ENCODE data around the gene MDFI.

The MDFI gene

DNA sequence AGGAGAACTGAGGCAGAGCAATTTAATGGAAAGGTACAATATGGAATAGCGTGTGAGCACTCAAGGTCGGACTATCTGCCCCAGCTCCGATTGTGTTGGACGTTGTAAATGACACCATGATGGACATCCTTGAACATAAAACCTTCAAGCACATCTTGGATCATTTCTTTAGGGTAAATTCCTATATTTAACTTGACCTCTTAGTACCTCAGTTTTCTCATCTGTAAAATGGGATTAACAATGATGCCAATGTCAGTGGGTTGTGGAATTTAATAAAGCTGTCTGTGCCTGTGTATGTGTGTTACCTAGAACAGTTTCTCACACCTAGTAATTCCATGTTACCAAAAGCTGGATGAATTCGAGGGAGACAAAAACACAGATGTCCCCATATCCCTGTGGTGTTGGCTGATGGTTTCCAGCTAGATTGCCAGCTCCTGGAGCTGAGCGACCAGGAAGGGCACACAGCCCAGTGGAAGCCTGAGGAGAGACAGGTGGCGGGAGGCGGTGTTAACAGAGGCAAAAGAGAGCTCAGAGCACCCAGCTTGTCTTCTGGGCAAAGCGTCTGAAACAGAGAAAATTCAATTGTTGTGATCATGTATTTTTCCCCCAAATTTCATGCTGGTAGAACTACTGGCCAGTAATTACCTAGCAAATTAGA lies 32.6 kb downstream of the MDFI start:
- DNase-seq (ENCODE audit: low read depth in 2 of 2, low spot score in 1 of 2) = no peak

DNA sequence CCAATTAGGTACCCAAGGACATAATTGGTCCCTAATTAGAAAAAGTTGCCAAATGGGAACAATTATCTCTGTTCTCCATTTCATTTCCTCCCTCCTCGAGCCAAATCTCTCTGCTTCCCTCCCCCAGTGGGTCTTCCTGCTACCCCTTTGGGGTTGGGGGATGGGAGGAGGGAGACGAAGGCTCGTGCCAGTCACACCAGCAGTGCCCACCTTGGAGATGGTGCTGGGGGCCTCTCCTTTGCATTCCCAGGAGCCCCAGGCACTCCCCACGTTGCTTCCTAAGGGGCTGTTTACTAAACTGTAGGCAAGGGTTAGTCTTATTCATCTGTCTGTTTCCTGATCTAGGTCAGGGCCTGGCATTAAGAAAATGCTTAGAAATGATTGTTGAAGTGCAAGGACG lies 33.1 kb downstream of the MDFI start:
- no peak for DNase-seq (ENCODE audit: low read depth in 2 of 2, low spot score in 1 of 2)

DNA sequence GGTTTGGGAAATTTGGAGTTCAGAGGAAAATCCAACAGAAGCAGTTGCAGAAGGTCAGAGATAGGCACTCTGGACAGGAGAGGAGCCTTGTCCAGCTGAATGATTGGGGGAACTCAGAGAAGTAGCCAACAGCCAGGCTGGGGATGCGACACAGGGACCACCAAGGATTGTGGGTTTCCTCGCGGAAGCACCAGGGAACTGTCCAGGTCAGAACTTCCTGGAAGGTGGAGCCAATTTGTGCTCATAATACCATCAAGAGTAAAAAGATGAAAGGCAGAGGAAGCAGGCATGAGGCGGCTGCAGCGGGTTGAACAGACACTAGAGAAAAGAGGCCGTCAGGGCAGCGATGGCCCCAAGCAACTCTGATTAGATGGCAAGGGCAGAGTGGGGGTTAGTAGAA lies 33.7 kb downstream of the MDFI start:
- no peak for DNase-seq (ENCODE audit: low read depth in 2 of 2, low spot score in 1 of 2)

DNA sequence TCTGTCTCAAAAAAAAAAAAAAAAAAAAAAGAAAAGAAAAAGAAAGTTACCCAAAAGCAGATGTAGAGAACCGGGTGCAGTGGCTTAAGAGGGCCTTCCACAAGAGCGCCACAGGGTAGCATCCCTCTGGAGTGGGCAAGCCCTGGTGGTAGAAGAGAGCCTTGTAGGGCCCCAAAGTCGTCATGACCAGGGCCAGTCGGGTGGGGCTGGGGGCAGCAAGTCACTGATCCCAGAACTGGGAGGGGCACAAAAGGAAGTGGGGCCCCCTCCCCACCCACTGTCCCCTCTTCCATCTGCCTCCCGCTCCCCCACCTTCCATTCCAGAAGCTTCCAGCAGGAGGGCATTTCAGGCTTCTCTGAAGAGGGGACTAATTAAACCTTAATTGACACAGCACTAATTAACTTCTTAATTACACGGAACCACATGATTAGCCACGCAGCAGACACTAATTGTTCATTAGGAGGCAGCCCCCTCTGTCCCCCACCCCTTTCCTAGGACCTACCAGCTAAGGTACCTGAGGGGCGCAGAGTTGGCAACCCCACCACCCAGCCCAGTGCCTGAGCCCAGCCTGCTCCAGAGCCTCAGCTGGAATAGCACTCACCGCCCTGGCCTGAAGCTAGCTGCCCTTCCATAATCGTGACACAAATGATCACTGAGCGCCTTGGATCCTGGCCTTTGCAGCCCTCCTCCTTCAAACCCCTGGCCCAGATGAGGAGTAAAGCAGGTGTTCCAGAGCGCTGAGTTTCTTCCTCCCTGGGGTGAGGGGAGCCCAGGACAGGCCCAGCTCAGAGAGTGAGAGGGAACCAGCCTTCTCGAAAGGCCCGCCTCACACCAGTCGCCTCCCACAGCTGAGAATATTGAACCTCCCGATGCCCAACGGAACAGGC lies 34.8 kb downstream of the MDFI start:
- no peak for DNase-seq (ENCODE audit: low read depth in 2 of 2, low spot score in 1 of 2)

DNA sequence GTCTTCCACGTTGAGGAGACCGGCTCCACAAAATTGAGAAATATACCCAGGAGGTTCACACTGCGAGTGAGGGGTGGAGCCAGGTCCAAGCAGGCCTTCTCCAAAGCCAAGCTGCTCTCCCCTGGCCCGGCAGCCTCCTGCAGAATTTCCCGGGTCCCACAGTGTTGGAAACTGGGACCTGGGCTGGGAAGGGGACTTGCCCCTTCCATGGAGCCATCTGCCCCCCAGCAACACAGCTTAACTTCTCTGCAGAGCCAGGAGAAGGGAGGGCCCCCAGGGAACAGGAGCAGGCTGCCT lies 35.4 kb downstream of the MDFI start:
- no peak for DNase-seq (ENCODE audit: low read depth in 2 of 2, low spot score in 1 of 2)

DNA sequence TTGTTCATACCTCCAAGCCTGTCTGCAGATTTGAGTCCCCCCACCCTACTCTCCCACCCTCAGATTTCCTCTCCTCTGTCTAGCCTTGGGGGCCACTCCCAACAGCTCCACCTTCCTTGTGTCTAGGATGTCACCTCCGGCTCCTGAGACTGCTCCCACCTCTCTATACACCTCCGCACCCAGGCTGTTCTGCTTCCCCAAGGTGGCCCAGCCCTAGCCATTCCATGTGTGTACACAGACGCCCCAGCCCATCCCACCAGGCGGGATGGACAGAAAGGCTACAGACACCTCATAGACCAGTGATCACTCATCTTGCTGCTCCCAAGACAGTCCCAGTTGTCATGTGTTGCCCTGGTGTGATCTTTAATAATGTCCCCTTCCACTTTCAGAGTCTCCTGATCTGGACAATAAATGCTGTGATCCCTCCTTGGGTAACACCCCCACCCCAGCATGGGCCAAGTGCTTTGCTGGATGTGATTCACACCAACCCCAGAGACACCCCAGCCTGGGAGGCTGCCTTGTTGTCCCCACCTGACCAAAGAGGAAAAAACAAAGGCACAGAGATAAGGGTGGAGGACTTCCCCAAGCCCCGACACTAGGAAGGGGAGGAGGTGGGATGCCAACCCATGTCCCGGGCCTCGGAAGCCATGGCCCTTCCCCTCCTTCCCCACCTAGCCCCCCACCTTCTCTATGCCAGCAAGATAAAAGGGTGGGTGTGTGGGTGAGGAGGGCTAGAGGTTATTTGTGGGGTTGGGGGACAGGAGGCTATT lies 36.1 kb downstream of the MDFI start:
- DNase-seq (ENCODE audit: low read depth in 2 of 2, low spot score in 1 of 2) = no peak

DNA sequence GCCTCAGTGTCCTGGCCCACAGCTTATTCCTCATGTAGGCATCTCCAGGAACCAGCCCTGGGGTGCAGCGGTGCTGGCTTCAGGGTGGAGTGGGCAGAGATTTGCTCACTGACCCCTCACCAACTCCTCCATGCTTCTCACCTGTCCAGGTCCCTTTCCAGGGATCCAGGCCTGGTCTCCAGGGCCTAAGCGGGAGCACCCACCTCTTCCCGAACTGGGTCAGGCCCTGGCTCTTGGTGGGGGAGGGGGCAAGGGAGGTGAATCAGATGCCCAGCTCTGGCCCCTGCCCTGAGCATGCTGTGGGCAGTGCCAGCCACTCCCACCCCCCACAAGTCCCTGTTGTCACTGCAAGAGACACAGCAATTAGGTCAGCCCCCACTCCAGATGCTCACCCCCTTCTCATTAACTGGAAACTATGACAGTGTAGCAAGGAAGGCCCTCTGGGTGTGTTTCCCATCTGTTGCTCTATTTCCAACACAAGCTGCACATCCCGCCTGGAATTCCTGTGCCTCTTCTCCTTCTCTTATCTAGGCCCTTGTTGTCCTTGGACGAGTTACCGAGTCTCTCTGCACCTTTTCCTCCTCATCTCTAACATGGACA lies 37.0 kb downstream of the MDFI start:
- no peak for DNase-seq (ENCODE audit: low read depth in 2 of 2, low spot score in 1 of 2)

DNA sequence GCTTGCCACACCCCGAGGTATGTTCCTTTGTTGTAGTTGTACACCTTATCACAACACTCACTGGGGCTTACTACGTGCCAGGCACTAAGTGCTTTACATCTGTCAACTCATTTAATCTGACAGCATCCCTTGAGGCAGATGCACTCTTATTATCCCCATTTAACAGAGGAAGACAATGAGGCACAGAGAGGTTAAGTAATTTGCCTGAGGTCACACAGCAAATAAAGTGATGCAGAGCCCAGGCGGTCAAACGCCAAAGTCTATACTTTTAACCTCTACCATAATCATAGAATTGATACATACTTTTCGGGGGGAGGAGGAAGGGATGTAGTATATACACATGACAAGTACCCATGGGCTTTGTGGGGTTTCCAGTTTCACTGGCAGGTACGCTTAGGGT lies 37.7 kb downstream of the MDFI start:
- DNase-seq (ENCODE audit: low read depth in 2 of 2, low spot score in 1 of 2) = no peak

DNA sequence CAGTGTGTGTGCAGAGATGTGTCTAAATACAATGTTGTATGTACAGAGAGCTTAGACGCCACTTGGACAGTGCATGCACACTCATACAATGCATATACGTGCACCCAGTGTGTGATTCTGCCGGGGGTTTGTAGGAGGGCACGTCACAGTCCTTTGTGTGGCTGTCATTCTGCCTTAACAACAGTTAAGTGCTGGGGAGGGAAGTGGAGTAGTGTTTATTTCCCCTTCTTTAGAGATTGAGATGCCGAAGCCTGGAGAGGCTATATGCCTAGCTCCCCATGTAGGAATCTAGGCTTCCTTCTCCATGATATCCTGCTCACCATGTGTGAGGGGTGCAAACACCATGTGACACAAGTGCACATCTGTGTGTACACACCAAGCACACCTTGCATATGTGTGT lies 38.2 kb downstream of the MDFI start:
- DNase-seq (ENCODE audit: low read depth in 2 of 2, low spot score in 1 of 2) = no peak

DNA sequence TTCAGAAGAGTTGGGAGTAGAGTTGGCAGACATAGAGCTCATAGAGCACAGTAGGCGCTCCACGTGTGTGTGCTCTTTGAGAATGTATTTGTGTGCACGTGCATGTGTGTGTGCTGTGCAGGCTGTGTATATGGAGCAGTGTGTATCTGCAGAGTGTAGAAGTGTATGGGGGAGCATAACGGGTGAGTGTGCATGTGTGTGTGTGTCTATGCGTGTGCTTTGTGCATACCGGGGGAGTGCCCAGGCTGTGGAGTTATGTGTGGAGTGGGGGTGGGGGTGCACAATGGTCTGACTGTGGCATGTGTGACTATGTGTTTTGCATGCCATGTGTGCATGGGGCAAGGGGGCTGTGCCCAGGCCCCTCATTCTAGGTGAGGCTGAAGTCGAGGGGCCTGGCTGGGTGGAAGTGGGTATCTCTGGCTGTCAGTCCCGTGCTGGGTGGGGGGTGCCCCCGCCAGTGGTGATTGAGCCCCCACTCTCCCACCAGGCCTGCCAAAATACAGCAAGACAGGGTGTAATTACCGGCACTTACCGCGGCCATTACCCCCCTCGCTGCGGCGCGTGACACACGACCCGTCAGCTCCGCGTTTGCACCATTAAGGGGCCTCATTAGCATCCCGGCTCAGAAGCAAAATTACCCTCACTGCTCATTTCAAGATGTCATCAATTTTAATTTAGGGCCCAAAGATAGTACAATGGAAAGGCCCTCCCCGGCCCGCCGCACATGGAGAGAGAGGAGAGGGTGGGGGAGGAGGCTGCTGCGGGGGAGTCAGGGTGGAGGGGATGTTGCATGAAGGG lies 39.1 kb downstream of the MDFI start:
- no peak for DNase-seq (ENCODE audit: low read depth in 2 of 2, low spot score in 1 of 2)

DNA sequence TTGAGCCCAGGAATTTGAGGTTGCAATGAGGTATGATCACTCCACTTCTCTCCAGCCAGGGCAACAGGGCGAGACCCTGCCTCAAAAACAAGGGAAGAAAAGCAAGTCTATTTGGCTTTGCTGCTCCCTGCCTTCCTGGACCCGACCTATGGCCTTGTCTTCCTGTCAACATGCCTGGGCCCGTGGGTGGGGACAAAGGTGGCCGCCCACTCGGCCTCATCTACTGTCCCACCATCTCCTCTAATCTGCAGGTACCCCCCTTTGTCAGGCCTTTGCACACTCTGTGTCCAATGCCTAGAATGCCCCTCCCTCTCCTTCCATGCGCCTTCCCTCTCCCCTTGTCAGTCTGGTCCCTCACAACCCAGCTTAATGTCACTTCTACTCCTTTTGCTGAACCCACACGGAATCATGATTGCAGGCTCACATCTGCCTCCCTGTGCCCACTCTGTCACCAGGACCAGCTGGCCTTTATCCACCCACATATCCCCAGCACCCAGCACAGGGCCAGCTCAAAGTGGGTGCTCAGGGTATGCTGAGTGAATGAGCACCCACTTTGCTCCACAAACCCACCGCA lies 40.3 kb downstream of the MDFI start:
- no peak for DNase-seq (ENCODE audit: low read depth in 2 of 2, low spot score in 1 of 2)

DNA sequence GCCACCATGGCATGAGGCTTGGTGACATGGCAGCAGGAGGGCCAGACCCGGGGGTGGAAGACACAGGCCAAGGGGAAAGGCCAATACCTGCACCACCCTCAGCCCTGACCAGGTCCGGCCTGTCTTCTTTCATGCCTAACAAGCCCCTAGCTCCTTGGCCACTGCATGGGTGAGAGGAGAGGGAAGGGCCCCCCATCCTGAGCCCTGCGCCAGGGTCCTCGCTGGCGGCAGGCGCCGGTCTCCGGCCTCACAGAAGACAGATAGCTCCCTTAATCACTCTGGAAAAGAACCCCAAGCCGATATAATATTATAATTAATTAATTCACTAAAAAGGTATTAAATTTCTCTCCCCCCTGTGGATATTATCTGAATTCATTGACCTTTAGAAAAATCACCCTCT lies 41.4 kb downstream of the MDFI start:
- no peak for DNase-seq (ENCODE audit: low read depth in 2 of 2, low spot score in 1 of 2)

DNA sequence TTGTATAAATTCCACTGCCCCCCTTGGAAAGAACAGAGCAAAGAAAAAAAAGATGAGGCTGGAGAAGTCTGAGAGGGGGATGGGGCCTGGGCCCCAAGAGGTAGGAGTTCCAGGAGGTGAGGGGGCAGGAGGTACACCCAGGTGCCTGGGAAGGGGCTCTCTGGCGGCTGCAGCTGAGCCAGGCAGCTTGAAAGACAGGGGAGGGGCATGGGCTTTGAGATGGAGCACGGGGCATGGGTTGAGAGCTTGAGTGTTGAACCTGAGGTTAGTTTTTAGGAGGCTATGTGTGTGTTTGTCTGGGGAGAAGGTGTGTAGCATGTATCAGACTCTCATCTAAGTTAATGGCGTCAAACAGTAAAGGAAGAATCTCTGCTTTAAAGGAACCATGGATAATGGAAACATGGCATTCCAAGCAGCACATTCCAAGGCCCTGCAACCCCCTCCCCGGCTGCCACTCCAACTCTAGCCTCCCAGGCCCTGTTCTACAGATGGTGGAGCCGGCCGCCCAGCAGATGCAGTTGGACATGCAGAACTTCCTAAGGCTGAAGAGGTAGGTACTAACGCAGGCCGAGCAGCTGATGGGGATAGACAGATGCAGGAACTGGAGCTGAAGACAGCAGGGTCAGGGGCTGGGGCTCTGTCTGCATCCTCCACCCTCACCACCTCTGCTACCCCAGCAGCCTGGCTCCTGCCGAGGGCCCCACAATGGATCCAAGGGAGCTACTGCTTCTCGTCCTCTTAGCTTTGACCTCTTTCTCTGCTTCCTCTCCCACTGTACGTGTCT lies 42.1 kb downstream of the MDFI start:
- DNase-seq (ENCODE audit: low read depth in 2 of 2, low spot score in 1 of 2) = no peak

DNA sequence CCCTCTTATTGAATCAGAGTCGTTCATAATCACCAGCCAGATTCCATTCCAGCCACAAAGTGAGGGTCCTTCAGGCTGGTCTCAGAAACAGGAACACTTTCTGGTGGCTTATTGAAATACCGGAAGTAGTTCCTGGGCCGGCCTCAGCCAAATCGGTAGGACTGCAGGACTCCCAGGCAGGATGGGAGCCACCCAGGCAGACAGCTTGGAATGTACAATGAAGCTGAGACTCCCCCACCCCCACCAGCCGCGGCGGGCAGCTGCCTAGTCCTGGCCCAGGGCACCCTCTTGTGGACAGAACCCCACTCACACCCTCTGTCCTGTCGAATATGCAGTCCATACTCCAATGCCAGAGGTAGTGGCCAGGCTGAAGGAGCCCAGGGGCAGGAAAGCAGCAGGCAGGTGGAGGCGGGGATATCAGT lies 43.8 kb downstream of the MDFI start:
- peak; percentile 10 to 37 for DNase-seq (ENCODE audit: low read depth in 2 of 2, low spot score in 1 of 2)

DNA sequence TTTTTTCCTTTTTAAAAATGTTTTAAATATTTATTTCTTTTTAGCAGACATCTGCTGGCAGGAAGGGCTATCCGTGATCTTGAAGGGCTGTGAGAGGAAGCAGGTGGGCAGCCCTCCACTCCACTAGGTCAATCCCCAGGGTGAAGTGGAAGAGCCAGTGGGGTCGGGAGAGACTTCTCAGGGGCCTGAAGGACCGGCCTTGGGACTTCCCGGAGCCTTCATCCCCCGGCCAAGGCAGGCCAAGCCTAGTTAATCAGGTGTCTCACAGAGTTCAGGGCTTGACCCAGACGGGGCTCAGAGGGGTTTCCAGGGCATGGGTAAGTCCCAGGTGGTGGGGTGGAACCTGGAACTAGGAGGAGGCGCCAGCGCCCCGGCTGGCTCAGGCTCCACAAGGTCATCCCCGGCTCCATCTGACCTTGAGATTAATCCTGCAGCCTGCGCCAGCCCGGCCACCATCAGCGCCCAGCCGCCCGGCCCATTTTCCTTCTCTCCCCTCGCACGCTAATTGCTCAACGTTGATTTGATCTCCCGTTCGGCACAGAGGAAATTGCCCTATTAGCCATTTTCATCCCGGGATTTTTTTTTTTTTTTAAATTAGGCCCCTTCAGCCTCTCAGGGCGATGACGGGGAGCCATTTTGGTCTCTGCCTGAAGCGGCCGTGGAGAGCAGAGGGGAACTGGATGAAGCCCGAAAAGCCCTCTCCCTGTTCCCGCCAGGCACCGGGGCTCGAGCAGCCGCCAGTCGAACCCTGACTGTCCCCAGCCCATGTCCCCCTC lies 44.4 kb downstream of the MDFI start:
- DNase-seq (ENCODE audit: low read depth in 2 of 2, low spot score in 1 of 2) = no peak

DNA sequence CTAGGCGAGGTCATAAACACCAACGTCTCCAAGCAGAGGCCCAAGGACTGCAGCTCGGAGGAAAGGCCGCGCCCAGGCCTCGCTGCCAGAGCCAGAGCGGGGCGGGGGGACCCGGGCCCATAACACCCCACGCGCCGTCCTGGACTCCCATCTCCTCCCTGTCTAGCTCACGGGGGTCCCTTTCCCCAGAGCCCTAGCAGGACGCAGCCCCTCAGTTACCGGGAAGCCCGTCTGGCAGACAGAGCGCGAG lies 44.9 kb downstream of the MDFI start:
- DNase-seq (ENCODE audit: low read depth in 2 of 2, low spot score in 1 of 2) = no peak

DNA sequence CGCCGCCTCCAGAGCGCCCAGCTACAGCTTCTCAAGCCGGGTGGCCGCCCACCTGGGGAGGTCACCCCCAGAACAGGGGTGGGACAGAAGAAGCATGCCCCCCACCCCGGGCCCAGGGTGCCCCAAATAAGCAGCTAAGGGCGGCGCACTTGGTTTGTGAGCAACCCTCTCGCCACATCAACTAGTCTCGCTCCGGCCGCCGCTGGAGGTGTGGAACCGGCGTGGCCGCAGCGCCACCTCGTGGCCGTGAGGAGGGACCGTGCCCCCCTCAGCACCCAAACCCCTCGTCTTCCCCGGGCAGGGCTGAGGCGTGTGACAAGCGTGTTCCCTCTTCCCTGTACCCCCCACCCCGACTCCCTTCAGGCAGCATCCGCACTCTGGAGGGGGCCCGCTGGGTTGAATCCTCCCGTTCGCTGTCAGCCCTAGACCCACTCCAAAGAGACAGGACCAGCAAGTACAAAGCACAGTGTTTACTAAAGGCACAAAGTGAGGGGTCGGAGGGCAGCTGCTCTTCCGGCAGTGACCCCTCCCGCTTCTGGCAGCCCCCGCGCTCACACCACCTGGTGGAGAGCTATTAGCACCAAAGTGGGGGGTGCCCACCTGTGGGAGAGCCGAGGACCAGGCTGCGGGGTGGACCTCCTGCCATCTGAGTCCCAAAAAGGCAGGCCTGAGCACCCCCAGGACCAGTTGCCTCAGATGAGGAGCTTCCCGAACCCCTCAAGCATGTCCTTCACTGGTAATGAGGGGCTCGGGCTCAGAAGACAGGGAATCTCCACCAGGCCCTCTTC lies 45.4 kb downstream of the MDFI start:
- peak; percentile 58 to 68 for DNase-seq (ENCODE audit: low read depth in 2 of 2, low spot score in 1 of 2)

DNA sequence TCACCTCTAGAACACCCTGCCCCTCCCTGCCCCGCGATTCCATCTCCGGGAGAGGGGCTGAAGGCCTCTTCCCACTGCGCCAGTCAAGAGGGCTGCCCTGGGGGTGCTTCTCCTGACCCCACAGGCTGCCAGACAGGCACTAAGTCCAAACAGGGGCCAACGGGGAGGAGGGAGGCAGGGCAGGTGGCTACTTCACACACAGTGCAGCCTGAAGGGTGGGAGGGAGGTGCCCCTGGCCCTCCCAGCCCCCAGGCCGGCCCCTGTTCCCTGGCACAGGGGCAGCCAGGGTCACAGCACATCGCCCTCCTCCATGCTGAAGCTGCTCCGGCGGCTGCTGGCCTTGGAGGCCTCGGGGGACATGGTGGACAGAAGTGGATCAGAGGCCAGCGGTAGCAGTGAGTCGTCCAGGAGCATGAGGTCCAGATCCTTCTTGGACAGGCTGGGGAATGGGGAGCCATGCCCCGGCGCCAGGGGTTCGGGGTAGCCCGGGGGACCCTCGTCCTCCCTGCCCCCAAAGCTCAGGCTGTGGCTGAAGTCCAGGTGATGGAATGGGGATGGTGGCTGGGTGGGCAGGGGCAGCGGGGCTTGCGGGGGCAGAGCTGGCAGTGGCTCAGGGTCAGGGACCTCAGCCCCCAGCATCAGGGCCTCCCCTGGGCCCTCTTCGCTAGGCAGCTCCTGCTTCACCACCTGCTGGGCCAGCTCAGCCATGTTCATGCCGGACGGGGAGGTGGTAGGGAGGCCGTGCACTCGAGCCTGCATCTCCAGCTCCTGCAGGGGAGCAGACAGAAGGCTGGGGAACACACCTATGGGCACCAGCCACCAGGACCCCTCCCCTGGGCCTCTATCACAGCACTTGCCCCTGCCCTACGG lies 46.3 kb downstream of the MDFI start:
- no peak for DNase-seq (ENCODE audit: low read depth in 2 of 2, low spot score in 1 of 2)
